NOMO-1 treated with dmso at 0.1 percent for 144 hours (cell line): ENCODE data around the gene TCF4.

ENCODE experiments used
- DNase-seq: peaks from one replicate; lab custom pipeline; 2025; ENCODE audit not compliant: unreplicated experiment; lab: John Stamatoyannopoulos, UW

The TCF4 gene

GRCh38 chr18:55416791-55417190 is 171.2 kb downstream of the TCF4 start:
- DNase-seq = no peak

- DNase-seq = peak; percentile 30
Observed at GRCh38 chr18:55415258-55415871, 172.6 kb downstream of the TCF4 start.

- no peak for DNase-seq
Observed at GRCh38 chr18:55414475-55414874, 173.5 kb downstream of the TCF4 start.

GRCh38 chr18:55413474-55413873 is 174.5 kb downstream of the TCF4 start:
- no peak for DNase-seq

GRCh38 chr18:55407774-55408535 is 180.0 kb downstream of the TCF4 start:
- no peak for DNase-seq

GRCh38 chr18:55407191-55407590 is 180.8 kb downstream of the TCF4 start:
- no peak for DNase-seq

GRCh38 chr18:55406451-55406991 is 181.5 kb downstream of the TCF4 start:
- no peak for DNase-seq

- DNase-seq = no peak
Observed at GRCh38 chr18:55405893-55406406, 182.0 kb downstream of the TCF4 start.

GRCh38 chr18:55405475-55405874 is 182.5 kb downstream of the TCF4 start:
- DNase-seq = no peak

- DNase-seq = no peak
Observed at GRCh38 chr18:55404832-55405465, 183.0 kb downstream of the TCF4 start.

- DNase-seq = no peak
Observed at GRCh38 chr18:55404136-55404830, 183.7 kb downstream of the TCF4 start.

GRCh38 chr18:55403421-55403949 is 184.5 kb downstream of the TCF4 start:
- DNase-seq = no peak

GRCh38 chr18:55402731-55403405 is 185.1 kb downstream of the TCF4 start:
- DNase-seq = no peak

- no peak for DNase-seq
Observed at GRCh38 chr18:55401638-55402191, 186.3 kb downstream of the TCF4 start.

- no peak for DNase-seq
Observed at GRCh38 chr18:55400590-55401541, 187.1 kb downstream of the TCF4 start.

GRCh38 chr18:55400081-55400480 is 187.9 kb downstream of the TCF4 start:
- DNase-seq = no peak

GRCh38 chr18:55398858-55399257 is 189.1 kb downstream of the TCF4 start:
- no peak for DNase-seq

GRCh38 chr18:55396979-55397378 is 191.0 kb downstream of the TCF4 start:
- no peak for DNase-seq
